ELR (cell line): ENCODE results near the gene AGTR1.
"Not testable (repeated sequence)": the region's sequence is repeated elsewhere in the genome, so short reads cannot be mapped to it uniquely, and the experiment has no call there.

Experiments used
- DNase-seq: peaks from one replicate; pipeline ENCODE4 v3.0.0-alpha.2; 2015; ENCODE audit warnings: low read depth

Gene AGTR1

DNA sequence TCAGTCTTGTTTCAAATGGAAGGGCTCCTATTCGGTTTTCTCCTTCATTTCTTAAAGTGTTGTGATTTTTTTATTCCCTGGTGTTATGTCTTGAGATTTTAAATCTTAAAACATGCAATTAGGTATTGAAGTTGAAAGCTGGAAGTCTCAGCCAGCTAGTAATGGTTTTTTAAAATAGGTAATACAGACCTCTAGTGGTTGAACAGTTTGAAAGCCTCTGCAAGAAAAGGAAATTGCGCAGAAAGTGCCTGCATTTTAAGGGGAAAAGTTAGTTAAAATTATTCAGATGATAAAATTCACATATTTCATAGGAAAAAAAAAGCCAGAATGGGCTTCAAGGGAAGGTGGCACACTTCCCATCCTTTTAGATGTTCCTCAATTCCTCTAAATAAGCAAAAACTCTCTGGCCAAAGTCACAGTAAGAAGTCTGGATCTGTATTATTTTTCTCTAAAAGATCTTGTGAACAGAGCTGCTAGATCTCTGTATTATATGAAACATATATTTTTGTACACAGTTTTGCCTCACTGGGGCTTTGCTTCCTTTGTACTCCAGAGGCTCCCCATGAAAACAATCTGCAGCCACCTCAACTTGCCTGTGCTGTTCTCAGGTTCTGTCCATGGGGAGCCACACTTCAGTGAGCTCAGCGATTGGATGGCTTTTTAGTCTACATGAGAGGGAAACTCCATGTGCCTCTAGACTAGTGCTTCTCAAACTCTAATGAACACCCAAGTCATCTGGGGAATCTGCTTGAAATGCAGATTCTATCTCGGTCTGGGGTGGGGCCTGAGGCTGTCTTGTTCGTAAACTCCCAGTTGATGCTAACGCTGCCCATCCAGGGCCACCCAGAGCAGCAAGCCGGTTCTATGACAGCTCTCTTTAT is 21.5 kb downstream of the AGTR1 start:
- DNase-seq = peak; percentile 52

DNA sequence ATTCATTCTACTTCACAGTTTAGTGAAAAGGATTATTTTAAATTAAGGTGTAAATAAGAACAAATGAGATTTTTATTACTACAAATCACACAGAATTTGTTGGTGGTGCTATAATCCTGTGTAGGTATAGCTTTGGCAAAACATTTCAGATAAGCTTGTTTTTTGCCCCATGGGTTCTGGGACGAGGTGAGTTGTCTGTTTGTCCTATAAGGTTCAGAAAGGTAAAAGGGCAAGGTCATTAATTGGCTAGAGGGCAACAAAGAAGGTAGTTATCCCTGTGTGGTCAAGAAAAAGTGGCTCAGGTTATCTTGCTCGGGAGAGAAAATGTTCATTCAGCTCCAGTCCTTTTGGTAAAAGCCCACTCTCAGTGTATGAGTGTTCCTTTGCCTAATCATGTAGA is 23.2 kb downstream of the AGTR1 start:
- no peak for DNase-seq

- peak; percentile 91 for DNase-seq
These were observed 25.9 kb downstream of the AGTR1 start for GRCh38 chr3:148723631-148724030.

- peak; percentile 52 for DNase-seq
These were observed 29.5 kb downstream of the AGTR1 start for GRCh38 chr3:148727231-148727630.

DNA sequence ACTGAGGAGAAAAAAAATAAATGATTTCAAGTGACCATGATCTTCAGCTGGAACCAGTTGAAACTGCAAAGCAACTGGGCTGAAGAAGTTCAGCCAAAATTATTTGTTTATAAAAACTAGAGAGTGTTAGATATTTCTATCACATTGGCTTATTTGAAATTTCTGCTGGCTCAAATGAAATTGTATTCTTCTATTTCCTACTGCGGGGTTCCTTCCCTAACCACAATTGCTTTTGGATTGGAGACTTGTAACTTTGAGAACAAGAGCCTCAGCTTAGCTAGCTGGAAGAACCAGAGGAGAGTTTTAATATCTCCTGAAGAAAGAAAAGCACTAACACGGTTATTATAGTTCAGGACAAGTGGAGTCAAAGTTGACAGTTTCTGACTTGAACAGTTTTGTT is 31.1 kb downstream of the AGTR1 start:
- DNase-seq = no peak

GRCh38 chr3:148729476-148730055 is 31.9 kb downstream of the AGTR1 start:
- DNase-seq = no peak

DNA sequence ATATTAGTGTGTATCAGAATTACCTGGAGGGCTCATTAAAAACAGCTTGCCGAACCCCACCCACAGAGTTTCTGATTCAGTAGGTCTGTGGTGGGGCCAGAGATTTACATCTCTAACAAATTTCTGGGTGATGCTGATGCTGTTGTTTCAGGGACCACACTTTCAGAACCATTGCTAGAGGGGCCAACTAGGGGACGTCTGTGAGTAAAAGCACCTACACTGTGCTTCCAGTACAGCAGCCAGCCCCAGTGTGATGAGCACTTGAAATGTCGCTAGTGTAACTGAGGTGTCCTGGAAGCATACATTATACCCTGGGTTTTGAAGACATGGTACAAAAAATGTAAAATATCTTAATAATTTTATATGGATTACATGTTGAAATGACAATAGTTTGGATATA is 33.0 kb downstream of the AGTR1 start:
- DNase-seq = no peak

DNA sequence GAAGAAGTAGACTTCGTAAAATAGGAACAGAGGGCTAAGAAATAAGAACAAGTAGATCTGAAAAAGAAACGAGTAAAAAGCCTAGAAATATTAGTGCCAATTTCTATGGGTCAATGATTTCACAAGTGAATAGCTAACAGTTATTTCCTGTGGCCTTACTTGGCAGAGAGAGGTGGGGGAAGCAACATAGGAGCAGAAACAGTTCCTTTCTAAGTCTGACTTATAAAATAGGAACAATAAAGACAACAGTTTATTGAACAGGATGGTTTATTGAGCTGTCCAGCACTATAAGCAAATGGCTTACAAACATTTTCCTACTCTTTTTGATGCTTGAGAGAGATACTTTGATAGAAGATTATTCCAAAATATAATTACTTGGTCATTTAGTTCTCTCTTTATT is 37.9 kb downstream of the AGTR1 start:
- no peak for DNase-seq

DNA sequence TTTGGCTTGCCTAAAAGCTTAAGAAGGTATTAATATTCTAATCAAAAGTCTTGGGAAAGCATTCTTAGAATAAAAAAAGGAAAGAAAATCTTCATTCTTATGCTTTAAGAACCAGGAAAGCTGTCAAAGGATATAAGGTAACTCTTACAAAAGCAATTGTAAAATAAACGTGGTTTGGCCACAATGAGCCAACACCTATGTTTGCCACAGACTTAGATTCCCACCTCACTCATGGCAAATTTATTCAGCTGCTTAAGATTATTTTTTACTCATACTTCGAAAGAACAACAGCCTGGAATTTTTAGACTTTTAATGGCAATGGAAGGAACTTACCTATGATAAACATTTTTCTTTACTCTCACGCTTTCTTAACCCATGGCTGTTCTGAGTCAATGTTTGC is 38.4 kb downstream of the AGTR1 start:
- no peak for DNase-seq

GRCh38 chr3:148737104-148737530 is 39.4 kb downstream of the AGTR1 start:
- peak; percentile 30 for DNase-seq

GRCh38 chr3:148739720-148740119 is 42.0 kb downstream of the AGTR1 start:
- DNase-seq = no peak

DNA sequence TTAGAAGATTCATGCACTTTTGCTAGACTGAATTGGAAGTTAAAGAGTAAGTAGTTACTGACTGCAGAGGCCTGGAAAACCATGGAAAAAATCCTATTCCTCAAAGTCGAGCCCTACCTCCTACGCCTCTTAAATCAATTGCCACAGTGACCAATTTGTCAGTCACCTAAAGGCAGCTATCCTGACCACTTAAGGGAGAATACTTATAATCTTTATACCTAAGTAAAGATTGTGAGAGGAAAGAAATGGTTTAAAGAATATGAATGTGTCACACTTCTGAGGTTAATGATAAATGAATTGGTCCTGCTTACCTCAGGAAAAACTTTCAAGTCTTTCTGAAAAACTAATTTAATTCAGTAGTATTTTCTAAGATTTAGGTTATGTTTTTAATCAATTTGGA is 42.6 kb downstream of the AGTR1 start:
- no peak for DNase-seq

- no peak for DNase-seq
These were observed 43.5 kb downstream of the AGTR1 start for GRCh38 chr3:148741219-148741618.

- no peak for DNase-seq
These were observed 44.4 kb downstream of the AGTR1 start for GRCh38 chr3:148742118-148742517.

DNA sequence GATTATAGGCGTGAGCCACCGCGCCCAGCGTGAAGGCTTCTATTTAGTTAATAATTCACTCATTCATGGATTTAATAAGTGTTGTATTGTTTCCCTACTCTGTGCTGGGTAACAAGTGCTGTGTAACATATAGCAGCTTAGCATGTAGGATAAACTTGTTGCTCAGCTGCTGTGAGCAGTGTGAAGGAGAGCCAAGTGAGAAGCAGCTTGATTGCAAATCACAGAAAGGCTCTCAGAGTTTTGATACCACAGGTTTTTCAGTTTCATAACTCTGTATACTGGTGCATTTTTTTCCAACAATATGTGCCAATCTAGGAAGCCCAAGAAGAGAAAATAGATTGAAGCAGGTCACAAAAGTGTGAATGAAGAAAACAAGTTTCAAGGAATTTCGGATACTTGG is 48.4 kb downstream of the AGTR1 start:
- DNase-seq = no peak

- no peak for DNase-seq
These were observed 50.6 kb downstream of the AGTR1 start for GRCh38 chr3:148748283-148748682.

GRCh38 chr3:148750296-148750695 is 52.6 kb downstream of the AGTR1 start:
- no peak for DNase-seq

- DNase-seq = no peak
These were observed 53.8 kb downstream of the AGTR1 start for GRCh38 chr3:148751461-148751860.

DNA sequence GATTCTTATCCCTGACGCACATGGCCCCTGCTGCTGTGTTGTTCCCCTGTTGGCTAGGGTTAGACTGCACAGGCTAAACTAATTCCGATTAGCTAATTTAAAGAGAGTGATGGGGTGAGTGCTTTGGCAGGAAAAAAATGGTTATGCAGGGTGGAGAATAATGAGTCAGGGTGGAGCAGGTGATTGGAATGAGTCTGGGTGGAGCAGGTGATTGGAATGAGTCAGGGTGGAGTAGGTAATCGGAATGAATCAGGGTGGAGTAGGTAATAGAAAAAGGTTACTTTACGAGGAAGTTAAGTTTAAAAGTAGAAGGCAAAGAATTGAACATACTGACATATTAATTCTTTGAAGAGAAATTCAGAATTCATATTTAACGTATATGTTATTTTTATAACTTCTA is 55.7 kb downstream of the AGTR1 start:
- not testable (repeated sequence) for DNase-seq

- no peak for DNase-seq
These were observed 57.9 kb downstream of the AGTR1 start for GRCh38 chr3:148755570-148755969.

DNA sequence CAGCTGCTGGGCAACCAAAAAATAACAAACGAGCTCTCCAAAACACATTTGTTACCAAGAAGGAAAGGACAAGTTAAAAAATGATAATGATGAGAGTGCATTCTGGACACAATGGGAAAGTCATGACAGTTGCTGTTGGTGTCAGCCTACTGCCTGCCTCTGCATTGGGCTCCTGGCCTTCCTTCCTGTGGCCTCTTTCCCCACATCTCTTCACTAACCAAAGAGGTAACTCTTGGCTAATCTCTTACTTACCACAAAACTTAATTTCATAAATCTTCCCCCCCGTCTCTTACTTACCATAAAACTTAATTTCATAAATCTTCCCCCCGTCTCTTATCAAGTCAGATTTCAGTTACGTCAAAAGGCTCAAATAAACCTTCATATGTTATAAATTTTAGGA is 58.6 kb downstream of the AGTR1 start:
- DNase-seq = no peak

DNA sequence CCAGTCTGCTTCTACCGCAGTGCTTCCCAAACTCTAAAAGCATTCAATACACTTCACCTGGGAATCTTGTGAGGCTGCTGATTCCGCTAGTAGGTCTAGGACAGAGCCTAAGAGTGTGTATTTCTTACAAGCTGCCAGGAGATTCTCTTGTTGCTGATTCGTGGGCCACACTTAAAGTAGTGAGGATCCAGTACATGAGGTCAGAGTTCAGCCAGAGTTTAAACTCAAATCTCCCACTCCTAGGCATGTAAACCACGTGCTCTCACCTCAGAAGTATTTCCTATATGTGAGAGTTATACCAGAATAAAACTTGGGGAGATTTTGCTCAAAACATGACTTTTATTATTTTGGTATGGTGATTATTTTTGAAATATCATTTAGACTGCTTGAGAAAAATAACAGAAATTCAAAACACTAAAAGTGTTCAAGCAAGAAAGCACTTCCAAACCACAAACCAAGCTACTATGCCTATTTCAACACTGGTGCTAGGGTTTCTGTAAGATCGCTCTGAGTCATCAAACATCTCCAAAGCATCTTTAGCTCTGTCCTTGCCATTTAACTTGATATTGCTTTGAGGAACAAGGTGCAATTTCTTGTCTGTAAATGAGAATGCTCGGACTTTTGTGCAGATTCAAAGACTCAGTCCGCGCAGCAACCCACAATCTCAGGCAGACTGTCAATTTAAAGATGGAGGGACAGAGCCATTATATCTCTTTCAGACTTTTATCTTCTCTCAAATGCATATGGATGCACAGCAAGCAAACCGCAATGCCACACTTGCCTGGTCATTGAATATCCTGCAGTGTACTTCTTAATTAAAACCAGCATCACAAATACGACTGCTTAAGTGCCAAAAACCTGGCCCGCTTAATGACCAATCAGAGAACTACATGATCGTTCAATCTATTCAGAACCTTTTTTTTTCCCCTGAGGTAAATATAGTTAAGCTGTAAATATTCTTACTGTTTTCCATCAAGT is 59.8 kb downstream of the AGTR1 start:
- DNase-seq = peak; percentile 78
